MM.1S (cell line): ENCODE data around the gene TUBGCP6.

Experiments
- DNase-seq: peaks from one replicate; pipeline ENCODE4 v3.0.0-alpha.2; 2015
- H2AFZ ChIP-seq: fragments of 300-600 bp; sonication (generic); 2 replicates; pipeline ENCODE4 v1.6.0; 2016; ENCODE audit warnings: antibody characterized with exemption, low read length
- H3F3A ChIP-seq: fragments of 300-600 bp; sonication (generic); 2 replicates; pipeline ENCODE4 v1.6.1; 2016; ENCODE audit warnings: mild to moderate bottlenecking, antibody characterized with exemption, low read length, moderate library complexity, mixed read lengths; ENCODE audit not compliant: insufficient read depth
- H3K27ac ChIP-seq: fragments of 300-600 bp; sonication (generic); 2 replicates; pipeline ENCODE4 v1.5.1; 2016; ENCODE audit warnings: mild to moderate bottlenecking, low read length
- H3K27me3 ChIP-seq: fragments of 300-600 bp; sonication (generic); replicated peaks from 2 replicates; pipeline ENCODE4 v1.6.0; 2016; ENCODE audit warnings: low read length; ENCODE audit not compliant: insufficient read depth
- H3K36me3 ChIP-seq: fragments of 300-600 bp; sonication (generic); replicated peaks from 2 replicates; pipeline ENCODE4 v1.6.1; 2016; ENCODE audit warnings: mild to moderate bottlenecking, low read length, mixed read lengths; ENCODE audit not compliant: insufficient read depth
- H3K4me1 ChIP-seq: fragments of 300-600 bp; sonication (generic); 2 replicates; pipeline ENCODE4 v1.6.1; 2016; ENCODE audit warnings: low read length, mixed read lengths
- H3K4me2 ChIP-seq: fragments of 300-600 bp; sonication (generic); 2 replicates; pipeline ENCODE4 v1.6.0; 2016; ENCODE audit warnings: low read depth, low read length
- H3K4me3 ChIP-seq: fragments of 300-600 bp; sonication (generic); 2 replicates; pipeline ENCODE4 v1.5.1; 2016; ENCODE audit warnings: low read length, mixed read lengths
- H3K79me2 ChIP-seq: fragments of 300-600 bp; sonication (generic); 2 replicates; pipeline ENCODE4 v1.6.1; 2016; ENCODE audit warnings: mixed run types, low read length, mixed read lengths
- H3K9ac ChIP-seq: fragments of 300-600 bp; sonication (generic); 2 replicates; pipeline ENCODE4 v1.6.1; 2016; ENCODE audit warnings: low read length, mixed read lengths
- H3K9me2 ChIP-seq: fragments of 300-600 bp; sonication (generic); replicated peaks from 2 replicates; pipeline ENCODE4 v1.6.1; 2016; ENCODE audit warnings: mild to moderate bottlenecking, low read length, mixed read lengths; ENCODE audit not compliant: insufficient read depth
- H3K9me3 ChIP-seq: fragments of 300-600 bp; sonication (generic); replicated peaks from 2 replicates; pipeline ENCODE4 v1.6.1; 2016; ENCODE audit warnings: mild to moderate bottlenecking, low read length, mixed read lengths; ENCODE audit not compliant: insufficient read depth
- H4K20me1 ChIP-seq: fragments of 300-600 bp; sonication (generic); 2 replicates; pipeline ENCODE4 v1.6.1; 2016; ENCODE audit warnings: mild to moderate bottlenecking, low read length, moderate library complexity, mixed read lengths; ENCODE audit not compliant: insufficient read depth
- EZH2 ChIP-seq: fragments of 300-600 bp; sonication (generic); optimal IDR thresholded peaks from 2 replicates; pipeline ENCODE3; 2017; ENCODE audit warnings: low read depth, mild to moderate bottlenecking, antibody characterized with exemption, low read length, mixed read lengths
- EZH2phosphoT487 ChIP-seq: fragments of 300-600 bp; sonication (generic); IDR thresholded peaks from 2 replicates; pipeline ENCODE4 v1.6.1; 2018; ENCODE audit warnings: antibody characterized with exemption, low read length
- TF ChIP-seq, protein P1 (sequence below): fragments of 300-600 bp; sonication (generic); IDR thresholded peaks from 2 replicates; pipeline ENCODE4 v1.5.1; 2016; ENCODE audit warnings: antibody characterized with exemption, low read length, mixed read lengths

The TUBGCP6 gene

DNA sequence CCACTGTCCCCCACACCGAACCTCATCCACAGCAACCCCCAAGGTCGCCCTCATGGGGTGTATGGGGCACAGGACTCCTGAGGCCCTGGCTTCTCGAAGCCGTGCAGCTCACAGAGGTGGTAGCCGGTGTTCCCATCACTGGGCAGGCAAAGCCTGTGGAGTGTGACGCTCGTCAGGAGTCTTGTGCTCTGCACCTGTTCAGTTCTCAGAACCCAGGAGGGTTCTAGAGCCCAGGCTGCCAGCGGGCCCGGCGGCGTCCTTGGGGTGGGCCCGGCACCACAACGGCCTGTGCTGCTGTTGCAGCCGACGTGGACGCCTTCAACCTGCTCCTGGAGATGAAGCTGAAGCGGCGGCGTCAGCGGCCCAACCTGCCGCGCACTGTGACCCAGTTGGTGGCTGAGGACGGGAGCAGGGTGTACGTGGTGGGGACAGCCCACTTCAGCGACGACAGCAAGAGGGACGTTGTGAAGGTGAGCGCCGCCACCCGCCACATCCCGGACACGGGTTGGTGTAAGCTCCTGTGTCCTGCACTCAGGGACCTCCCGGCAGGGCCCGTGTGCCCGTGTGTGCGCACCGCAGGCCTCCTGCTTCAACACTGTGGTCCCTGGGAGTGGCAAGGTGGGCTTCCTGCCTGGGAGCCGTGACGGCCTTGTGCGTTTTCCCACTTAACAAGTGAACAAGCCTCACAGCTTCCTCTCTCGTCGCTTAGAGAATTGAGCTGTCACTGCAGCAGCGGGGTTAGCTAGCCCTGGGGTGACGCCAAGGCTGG is 50.6 kb downstream of the TUBGCP6 start:
- no peak overlapping the region for H3K9ac ChIP-seq
- H3K27ac ChIP-seq = no peak overlapping the region
- H3K4me2 ChIP-seq = no peak overlapping the region

GRCh38 chr22:50193621-50194020 is 51.2 kb downstream of the TUBGCP6 start:
- H2AFZ ChIP-seq = no peak overlapping the region
- H3K9me2 ChIP-seq = no peaks in the 10 kb centered on the region
- peaks cover 31% of the 10 kb centered on the region for H3F3A ChIP-seq
- no peak overlapping the region for H3K27ac ChIP-seq
- TF ChIP-seq EZH2 (no peak), EZH2phosphoT487 (no peak)
- TF ChIP-seq, protein P1, sequence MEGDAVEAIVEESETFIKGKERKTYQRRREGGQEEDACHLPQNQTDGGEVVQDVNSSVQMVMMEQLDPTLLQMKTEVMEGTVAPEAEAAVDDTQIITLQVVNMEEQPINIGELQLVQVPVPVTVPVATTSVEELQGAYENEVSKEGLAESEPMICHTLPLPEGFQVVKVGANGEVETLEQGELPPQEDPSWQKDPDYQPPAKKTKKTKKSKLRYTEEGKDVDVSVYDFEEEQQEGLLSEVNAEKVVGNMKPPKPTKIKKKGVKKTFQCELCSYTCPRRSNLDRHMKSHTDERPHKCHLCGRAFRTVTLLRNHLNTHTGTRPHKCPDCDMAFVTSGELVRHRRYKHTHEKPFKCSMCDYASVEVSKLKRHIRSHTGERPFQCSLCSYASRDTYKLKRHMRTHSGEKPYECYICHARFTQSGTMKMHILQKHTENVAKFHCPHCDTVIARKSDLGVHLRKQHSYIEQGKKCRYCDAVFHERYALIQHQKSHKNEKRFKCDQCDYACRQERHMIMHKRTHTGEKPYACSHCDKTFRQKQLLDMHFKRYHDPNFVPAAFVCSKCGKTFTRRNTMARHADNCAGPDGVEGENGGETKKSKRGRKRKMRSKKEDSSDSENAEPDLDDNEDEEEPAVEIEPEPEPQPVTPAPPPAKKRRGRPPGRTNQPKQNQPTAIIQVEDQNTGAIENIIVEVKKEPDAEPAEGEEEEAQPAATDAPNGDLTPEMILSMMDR = no peak
- H3K4me2 ChIP-seq = no peak overlapping the region
- peaks cover 22% of the 10 kb centered on the region for H3K4me1 ChIP-seq
- H3K79me2 ChIP-seq = peaks cover 52% of the 10 kb centered on the region
- no peaks in the 10 kb centered on the region for H3K9me3 ChIP-seq
- H3K27me3 ChIP-seq = no peaks in the 10 kb centered on the region
- H3K9ac ChIP-seq = no peak overlapping the region
- no peak overlapping the region for H3K4me3 ChIP-seq
- no peaks in the 10 kb centered on the region; the same call in 1 of the 2 replicates for H3K36me3 ChIP-seq
- no peak for DNase-seq
- H4K20me1 ChIP-seq = no peaks in the 10 kb centered on the region

More for the DNA sequence above, 50.6 kb downstream of the TUBGCP6 start:
- no peaks in the 10 kb centered on the region for H4K20me1 ChIP-seq
- H3K27me3 ChIP-seq = no peaks in the 10 kb centered on the region
- peaks cover 30% of the 10 kb centered on the region for H3F3A ChIP-seq
- H3K9me3 ChIP-seq = no peaks in the 10 kb centered on the region
- TF ChIP-seq EZH2phosphoT487 (no peak), EZH2 (no peak)
- TF ChIP-seq, protein P1 = no peak
- no peak overlapping the region for H3K4me3 ChIP-seq
- peaks cover 46% of the 10 kb centered on the region for H3K79me2 ChIP-seq
- H3K4me1 ChIP-seq = peaks cover 16% of the 10 kb centered on the region
- DNase-seq = no peak
- no peak overlapping the region for H2AFZ ChIP-seq
- H3K9me2 ChIP-seq = no peaks in the 10 kb centered on the region
- no peaks in the 10 kb centered on the region; the same call in 1 of the 2 replicates for H3K36me3 ChIP-seq

DNA sequence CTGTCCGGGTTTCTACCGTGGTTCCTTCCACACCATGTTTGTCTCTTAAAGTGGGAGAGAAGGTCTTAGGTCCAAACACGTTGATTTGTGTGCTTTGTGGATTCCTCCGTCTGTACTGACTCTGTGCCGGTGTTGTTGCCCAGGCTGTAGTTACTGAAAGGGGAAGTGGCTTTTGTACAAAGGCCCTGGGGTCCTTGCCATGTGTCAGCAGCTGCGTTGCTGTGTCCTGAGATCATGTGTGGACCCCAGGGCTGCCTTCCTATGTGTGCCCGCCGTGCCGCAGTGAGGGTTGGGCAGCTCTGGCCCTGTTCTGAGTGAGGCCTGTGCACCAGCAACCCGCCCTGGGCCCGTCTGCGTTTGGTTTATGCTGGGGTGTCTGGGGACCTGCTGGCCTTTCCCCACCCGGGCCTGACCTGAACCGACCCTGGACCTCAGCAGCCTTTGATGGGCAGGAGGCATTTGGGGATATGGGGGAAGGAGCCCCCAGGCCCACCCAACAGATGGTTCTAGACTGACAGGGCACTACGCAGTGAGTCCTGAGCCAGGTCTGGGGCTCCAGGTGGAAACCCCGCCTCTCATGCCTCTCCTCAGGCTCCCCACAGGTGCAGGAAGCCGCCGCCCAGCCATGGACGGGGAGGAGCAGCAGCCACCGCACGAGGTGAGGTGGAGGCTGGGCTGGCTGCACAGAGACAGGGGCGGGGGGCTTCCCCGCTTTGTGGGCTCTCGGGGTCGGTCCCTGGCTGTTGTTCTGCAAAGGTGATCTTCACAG is 52.2 kb downstream of the TUBGCP6 start:
- H3K4me2 ChIP-seq = no peak overlapping the region

More for the DNA sequence above, 52.2 kb downstream of the TUBGCP6 start:
- DNase-seq = no peak
- no peaks in the 10 kb centered on the region for H4K20me1 ChIP-seq
- peaks cover 36% of the 10 kb centered on the region for H3F3A ChIP-seq
- no peak for TF ChIP-seq EZH2
- peaks cover 61% of the 10 kb centered on the region for H3K79me2 ChIP-seq
- H3K27me3 ChIP-seq = no peaks in the 10 kb centered on the region
- peaks cover 28% of the 10 kb centered on the region for H3K4me1 ChIP-seq
- no peaks in the 10 kb centered on the region; the same call in 1 of the 2 replicates for H3K36me3 ChIP-seq
- no peak overlapping the region for H3K9ac ChIP-seq
- no peak overlapping the region for H3K4me3 ChIP-seq
- H3K9me2 ChIP-seq = no peaks in the 10 kb centered on the region
- H2AFZ ChIP-seq = no peak overlapping the region
- H3K9me3 ChIP-seq = no peaks in the 10 kb centered on the region
- H3K27ac ChIP-seq = no peak overlapping the region
